Smooth muscle cell of bladder (primary cell): ENCODE data around the gene ADCYAP1. TPM values are rescaled to one million over a fixed set of nuclear protein-coding genes. Genes with fewer than 3 reads are reported as not detected.

Experiments
- total RNA-seq: library from RNA; depleted of rRNA; stranded (reverse); fragments of >200 nt; gene quantifications from 2 replicates; pipeline ENCODE4 v1.2.3, GENCODE V29; 2014

The ADCYAP1 gene
- total RNA-seq, result not detected in 2 replicates

DNA sequence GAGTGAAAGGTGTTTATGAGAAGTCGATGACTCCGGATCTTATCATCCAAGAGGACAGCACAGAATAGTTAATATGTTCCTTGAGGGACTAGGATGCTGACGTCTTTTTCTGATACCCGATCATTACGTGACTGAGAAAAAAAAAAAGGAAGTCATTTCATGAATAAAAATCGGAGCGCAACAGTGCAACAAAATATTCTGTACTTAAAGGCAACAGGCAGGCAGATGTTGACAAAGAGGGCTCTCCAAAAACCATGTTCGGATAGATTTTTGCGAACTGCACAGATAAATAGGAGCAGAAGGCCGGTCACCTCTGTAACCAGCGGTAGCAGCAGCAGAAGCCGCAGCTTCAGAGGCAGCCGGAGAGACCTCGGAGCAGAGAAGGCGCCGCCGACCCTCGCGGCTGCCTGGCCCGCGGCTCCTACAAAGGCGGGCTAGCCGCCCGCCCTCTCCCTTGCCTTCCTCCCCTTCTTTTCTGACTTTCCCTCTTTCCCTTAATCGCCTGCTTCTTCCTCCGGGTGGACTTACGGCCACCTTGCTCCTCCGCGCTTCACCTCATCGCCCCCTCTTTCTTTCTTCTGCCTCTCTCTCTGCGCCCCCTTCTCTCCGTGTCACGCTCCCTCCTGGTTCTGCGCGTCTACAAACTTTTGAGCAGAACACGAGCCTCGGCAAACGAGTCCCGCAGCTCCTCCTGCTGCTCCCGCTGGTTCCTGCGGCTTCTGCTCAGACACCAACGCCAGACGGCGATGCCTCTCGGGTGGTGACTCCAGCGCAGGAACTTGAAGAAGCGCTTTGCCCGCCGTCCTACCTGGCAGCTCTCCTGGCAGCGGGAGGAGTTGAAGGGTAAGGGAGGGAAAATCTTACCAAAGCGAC lies at the start of gene ADCYAP1:
Gene ADCYAP1 (plus strand): TSS at position 654 of the 873 bp plus-strand sequence. CDS start 516 bp downstream, outside the sequence.

Other genes with a start within 250 kb of the ADCYAP1 start
- gene TYMS, start 247.2 kb upstream of the ADCYAP1 start, total RNA-seq, result 7.4 and 8.0 TPM in 2 replicates
- gene ENOSF1, start 192.2 kb upstream of the ADCYAP1 start, total RNA-seq, result 26.6 and 37.4 TPM in 2 replicates
- gene YES1, start 92.6 kb upstream of the ADCYAP1 start, total RNA-seq, result 55.2 and 68.6 TPM in 2 replicates